ENCODE data around the gene SLC23A1. TPM values are rescaled to one million over a fixed set of nuclear protein-coding genes. Genes with fewer than 3 reads are reported as not detected.

The SLC23A1 gene
- total RNA-seq, 1 donor from 2014 or later: 1.4 TPM

GRCh38 chr5:139391570-139392323 lies 8.7 kb upstream of the SLC23A1 start:
- DNase-seq (no peak), ATAC-seq (no peak)
- Histone ChIP-seq H3K27me3 (ENCODE audit: low read depth) (peaks cover 31% of the 10 kb centered on the region), H3K4me3 (peak overlapping the region; percentile 65), H3K4me1 (peaks cover 46% of the 10 kb centered on the region), H3K36me3 (no peaks in the 10 kb centered on the region), H3K9me3 (no peaks in the 10 kb centered on the region), H3K27ac (peak overlapping the region; percentile 36)
- intact Hi-C loops (cut with DNase I): no loop called here
- TF ChIP-seq CTCF (IDR thresholded peaks at IDR 0.05): no peak

DNA sequence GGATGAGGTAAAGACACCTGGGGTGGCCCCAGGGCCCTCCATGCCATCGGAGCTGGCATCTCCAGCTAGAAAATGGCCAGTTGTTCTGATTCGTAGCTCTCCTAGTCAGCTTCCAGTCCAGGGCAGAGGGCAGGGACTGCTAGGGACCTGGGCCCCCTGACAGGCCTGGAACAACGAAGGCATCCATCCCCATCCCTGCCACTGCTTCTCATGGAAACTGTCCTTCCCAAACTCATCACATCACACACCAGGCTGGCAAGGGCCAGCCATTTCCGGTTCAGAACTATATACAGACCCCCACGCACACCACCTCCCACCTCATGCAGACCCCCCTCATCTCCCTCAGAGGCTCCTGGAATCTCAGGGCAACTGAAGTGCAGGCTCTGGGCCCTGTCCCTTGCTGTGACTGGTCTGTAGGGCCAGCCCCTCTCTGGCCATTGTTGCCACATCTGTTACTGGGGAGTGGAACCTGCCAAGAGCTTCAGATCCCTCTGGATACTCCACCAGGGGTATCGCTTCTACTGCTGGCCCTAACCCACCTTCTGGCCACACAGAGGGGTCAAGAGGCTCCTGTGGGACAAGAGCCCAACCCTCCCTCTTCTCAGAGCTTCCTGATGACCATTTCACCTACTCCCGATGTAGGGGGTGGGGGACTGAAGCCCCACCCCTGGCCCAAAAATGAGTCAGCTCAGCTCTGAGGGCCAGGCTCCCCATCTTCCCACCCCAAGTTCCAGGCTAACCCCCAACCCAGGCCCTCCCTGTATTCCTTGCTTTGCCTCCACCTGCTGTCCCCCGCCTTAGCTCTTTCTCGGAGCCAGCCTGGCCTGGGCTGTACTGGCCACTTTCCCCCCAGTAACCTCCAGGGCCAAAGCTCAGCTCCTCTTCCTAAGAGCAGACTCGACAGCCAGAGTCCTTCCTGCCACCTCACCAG lies 7.8 kb upstream of the SLC23A1 start:
- DNase-seq: no peak

DNA sequence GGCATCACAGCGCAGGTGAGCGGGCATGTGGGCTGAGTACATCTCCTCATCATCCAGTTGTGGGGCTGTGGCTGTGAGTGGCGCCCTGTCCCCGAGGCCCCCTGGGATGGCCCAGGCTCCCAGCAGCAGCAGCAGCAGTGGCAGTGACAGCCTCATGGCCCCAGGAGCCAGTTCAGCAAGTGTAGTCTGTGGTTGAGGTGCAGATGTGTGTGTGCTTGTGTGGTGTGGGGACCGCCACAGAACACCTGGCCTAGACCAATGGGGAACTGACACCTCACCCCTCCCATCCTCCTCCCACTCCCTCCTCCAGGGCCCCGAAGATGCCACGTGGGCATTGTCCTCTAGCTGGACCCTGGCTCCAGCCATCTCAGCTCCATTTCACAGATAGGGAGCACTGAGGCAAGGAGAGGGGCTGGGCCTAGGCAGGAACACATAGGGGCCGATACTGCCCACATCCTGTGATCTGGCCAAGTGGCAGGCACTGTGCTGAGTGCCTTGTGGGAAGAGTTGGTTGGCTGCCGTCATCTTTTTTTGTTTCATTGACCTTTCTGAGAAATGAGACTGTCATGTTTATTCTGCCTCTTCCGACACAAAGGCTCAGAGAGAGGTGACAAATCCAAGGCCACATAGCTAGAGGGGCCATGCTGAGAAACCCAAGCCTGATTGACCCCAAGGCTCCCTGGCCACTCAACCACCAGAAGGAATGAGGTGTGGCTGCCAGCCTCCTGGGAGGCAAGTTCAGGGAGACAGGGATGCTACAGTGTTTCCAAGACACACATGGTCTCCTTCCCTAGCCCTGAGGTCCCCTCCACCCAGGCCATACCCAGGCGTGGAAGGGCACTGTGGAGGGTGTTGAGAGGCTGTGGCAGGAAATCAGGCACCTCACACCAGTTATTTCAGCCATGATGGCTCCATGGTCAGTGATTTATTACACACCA lies 6.9 kb upstream of the SLC23A1 start, which contains the start of gene MZB1:
Gene MZB1, minus strand, starts transcription at position 213 of the 938 bp plus-strand sequence. Its CDS starts 57 bp downstream, at position 156.
- Histone ChIP-seq H3K36me3 (no peaks in the 10 kb centered on the region), H3K27ac (no peak within 1 kb of the TSS), H3K4me3 (peak within 1 kb of the TSS; percentile 8), H3K4me1 (peaks cover 44% of the 10 kb centered on the region), H3K27me3 (ENCODE audit: low read depth) (peaks cover 24% of the 10 kb centered on the region), H3K9me3 (no peaks in the 10 kb centered on the region)
- intact Hi-C loops (cut with DNase I): no loop called here
- ATAC-seq (peak in 1 of 2 donors; percentile 9), DNase-seq (no peak)
- TF ChIP-seq CTCF (IDR thresholded peaks at IDR 0.05): no peak

More for the DNA sequence above, 7.8 kb upstream of the SLC23A1 start:
- no peaks in the 10 kb centered on the region for H3K36me3 ChIP-seq
- ATAC-seq: no peak
- no peak for TF ChIP-seq CTCF (IDR thresholded peaks at IDR 0.05)
- H3K27me3 ChIP-seq (ENCODE audit: low read depth): peaks cover 31% of the 10 kb centered on the region
- no peak overlapping the region for H3K27ac ChIP-seq
- no peaks in the 10 kb centered on the region for H3K9me3 ChIP-seq
- peaks cover 46% of the 10 kb centered on the region for H3K4me1 ChIP-seq
- intact Hi-C loops (cut with DNase I): no loop called here
- H3K4me3 ChIP-seq: no peak overlapping the region

- Histone ChIP-seq H3K27me3 (ENCODE audit: low read depth) (peaks cover 7% of the 10 kb centered on the region), H3K27ac (no peak overlapping the region), H3K4me1 (peaks cover 32% of the 10 kb centered on the region), H3K36me3 (no peaks in the 10 kb centered on the region), H3K9me3 (no peaks in the 10 kb centered on the region), H3K4me3 (peak overlapping the region; percentile 8)
- intact Hi-C loops (cut with DNase I): no loop called here
- DNase-seq (no peak), ATAC-seq (no peak)
- TF ChIP-seq CTCF (IDR thresholded peaks at IDR 0.05): no peak
Measured at GRCh38 chr5:139388198-139388821, 5.2 kb upstream of the SLC23A1 start.
